Stimulated activated CD4-positive, alpha-beta T cell treated with anti-CD3 and anti-CD28 coated beads, Interleukin-2, amount 100 ng/mL, for 48 hours (primary cell): ENCODE measurements around the gene KHDC1.
"Not testable (repeated sequence)": the region's sequence is repeated elsewhere in the genome, so short reads cannot be mapped to it uniquely, and the experiment has no call there.

Experiments
- DNase-seq, 2 donors: peaks; one replicate each; pipeline ENCODE4 v3.0.0-alpha.2; 2020

KHDC1 gene

GRCh38 chr6:73262671-73263569 is at the start of gene KHDC1:
KHDC1 (minus strand) TSS chr6:73263196; CDS start chr6:73242517, 20,679 bp downstream.
- DNase-seq = peak; percentile 40 to 57

GRCh38 chr6:73310503-73310845 is 47.5 kb upstream of the KHDC1 start:
- DNase-seq = not testable (repeated sequence)

- DNase-seq = peak; percentile 48 to 55
Measured at GRCh38 chr6:73309785-73310502, 46.9 kb upstream of the KHDC1 start.

- no peak for DNase-seq
Measured at GRCh38 chr6:73309535-73309784, 46.5 kb upstream of the KHDC1 start.

GRCh38 chr6:73308712-73309534 is 45.9 kb upstream of the KHDC1 start:
- no peak for DNase-seq

- not testable (repeated sequence) for DNase-seq
Measured at GRCh38 chr6:73303773-73304172, 40.8 kb upstream of the KHDC1 start.

- no peak for DNase-seq
Measured at GRCh38 chr6:73302339-73302738, 39.3 kb upstream of the KHDC1 start.

GRCh38 chr6:73299151-73299971 is 36.4 kb upstream of the KHDC1 start:
- no peak for DNase-seq

GRCh38 chr6:73293331-73293730 is 30.3 kb upstream of the KHDC1 start:
- DNase-seq = no peak

GRCh38 chr6:73290435-73290834 is 27.4 kb upstream of the KHDC1 start:
- DNase-seq = no peak

- no peak for DNase-seq
Measured at GRCh38 chr6:73286752-73287151, 23.8 kb upstream of the KHDC1 start.

GRCh38 chr6:73285674-73286283 is 22.8 kb upstream of the KHDC1 start:
- no peak for DNase-seq

- DNase-seq = no peak
Measured at GRCh38 chr6:73282871-73283270, 19.9 kb upstream of the KHDC1 start.

GRCh38 chr6:73281684-73282083 is 18.7 kb upstream of the KHDC1 start:
- not testable (repeated sequence) for DNase-seq

GRCh38 chr6:73269296-73269695 is 6.3 kb upstream of the KHDC1 start:
- not testable (repeated sequence) for DNase-seq

GRCh38 chr6:73268896-73269295 is 5.9 kb upstream of the KHDC1 start:
- DNase-seq = not testable (repeated sequence)

GRCh38 chr6:73264446-73264845 is 1.4 kb upstream of the KHDC1 start:
- DNase-seq = no peak

- DNase-seq = no peak
Measured at GRCh38 chr6:73263570-73263909, 544 bp upstream of the KHDC1 start.

- no peak for DNase-seq
Measured at GRCh38 chr6:73258721-73259120, 4.3 kb downstream of the KHDC1 start.

- DNase-seq = not testable (repeated sequence)
Measured at GRCh38 chr6:73254323-73254722, 8.7 kb downstream of the KHDC1 start.

- no peak for DNase-seq
Measured at GRCh38 chr6:73252703-73253102, 10.3 kb downstream of the KHDC1 start.

GRCh38 chr6:73250016-73250415 is 13.0 kb downstream of the KHDC1 start:
- DNase-seq = no peak
